NCI-H146 treated with DMSO at 0.1 percent for 48 hours (cell line): ENCODE results near the gene SPTBN4.
"Not testable (repeated sequence)": the region's sequence is repeated elsewhere in the genome, so short reads cannot be mapped to it uniquely, and the experiment has no call there.

Experiments used
- DNase-seq: peaks from one replicate; lab custom pipeline; 2025; ENCODE audit not compliant: unreplicated experiment; lab: John Stamatoyannopoulos, UW

The SPTBN4 gene

DNA sequence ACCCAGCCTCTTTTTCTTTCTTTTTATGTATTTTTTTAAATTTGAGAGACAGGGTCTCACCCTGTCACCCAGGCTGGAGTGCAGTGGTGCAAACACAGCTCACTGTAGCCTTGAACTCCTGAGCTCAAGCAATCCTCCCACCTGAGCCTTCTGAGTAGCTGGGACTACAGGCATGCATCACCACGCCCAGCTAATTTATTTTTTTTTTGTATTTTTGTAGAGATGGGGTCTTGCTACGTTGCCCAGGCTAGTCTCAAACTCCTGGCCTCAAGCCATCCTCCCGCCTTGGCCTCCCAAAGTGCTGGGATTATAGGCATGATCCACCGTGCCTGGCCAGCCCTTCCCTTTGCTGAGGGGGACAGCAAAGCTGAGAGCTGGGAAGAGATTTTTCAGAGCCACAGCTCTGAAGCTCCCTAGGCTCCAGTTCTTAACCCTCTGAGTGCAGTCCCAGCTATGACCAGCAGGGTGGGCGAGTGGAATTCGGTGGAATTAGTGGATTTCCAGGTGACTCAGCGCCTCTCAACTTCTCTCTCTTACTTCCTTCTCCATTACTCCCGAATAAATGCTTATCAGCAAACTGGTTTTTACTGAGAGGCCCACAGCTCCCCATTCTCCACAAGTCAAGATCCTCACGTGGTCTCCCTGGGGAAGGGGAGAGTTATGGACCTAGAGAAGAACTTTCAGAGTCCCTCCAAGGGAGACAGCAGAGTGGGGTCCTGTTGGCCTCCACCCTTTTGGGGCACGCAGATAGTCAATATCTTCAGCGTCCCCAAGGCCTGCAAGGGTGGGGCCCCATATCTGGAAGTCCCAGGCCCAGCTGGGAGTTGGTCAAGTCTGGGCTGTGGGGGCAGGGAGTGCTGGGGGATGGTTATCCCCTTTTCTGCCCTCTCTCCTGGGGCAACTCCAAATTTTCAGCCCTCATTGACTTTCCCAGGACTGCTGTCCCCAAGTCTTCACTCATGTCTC is 2.5 kb upstream of the SPTBN4 start:
- peak; percentile 32 for DNase-seq

DNA sequence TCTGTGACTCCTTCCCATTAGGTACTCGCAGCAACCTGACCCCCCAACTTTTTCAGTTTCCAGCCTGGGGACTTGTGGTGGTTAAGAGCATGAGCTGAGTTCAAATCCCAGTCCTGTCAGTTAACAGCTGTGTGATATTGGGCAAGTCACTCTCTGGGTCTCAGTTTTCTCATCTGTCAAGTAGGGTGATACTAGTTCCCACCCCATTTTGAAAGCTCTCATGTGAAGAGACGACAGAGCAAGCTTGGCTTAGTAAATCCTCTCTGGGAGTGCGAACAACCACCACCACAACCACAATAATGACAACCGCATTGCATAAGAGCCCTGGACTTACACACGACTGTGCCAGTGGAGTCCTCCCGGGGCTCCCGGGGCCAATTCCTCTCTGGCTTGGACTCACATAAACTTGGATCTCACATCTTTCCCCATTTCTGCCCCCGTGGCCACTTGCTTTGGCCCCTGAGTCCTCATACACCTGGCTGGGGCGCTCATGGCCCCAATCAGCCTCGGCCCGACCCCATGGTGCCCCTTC is 1.7 kb upstream of the SPTBN4 start:
- no peak for DNase-seq

DNA sequence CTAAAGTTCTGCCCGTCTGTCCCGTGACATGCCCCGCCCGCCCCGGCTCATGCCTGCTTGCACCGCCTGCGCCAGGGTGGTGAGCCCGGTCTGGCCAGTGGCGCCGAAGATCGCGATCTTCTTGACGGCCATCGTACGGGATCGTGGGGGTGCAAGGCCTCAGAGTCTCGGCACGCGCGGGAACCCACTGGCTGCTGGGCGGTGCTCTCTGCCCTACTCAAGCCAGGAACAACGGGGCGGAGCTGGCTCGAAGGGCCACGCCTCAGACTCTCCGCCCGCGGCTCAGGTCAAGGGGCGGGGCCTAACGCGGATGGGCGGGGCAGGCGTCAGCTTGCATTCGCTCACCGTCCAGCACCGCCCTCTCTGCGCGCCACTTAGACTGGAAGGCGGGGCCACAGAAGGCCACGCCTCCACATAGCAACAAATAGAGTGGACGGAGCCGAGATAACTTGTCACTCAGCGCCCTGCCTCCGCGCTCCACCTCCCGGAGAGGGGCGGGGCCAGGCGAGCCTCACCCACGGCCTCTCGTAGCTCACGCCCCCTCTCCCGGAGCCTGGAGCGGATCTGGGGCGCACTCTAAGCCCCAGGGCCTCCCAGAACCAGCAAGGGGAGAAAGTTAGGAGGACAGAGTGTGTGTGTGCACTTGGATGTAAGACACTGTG is 1.1 kb upstream of the SPTBN4 start, which contains the start of gene BLVRB:
TSS of gene BLVRB (minus strand) at position 189 of the 662 bp plus-strand sequence. CDS start at position 132, 57 bp downstream.
- peak; percentile 81 for DNase-seq

DNA sequence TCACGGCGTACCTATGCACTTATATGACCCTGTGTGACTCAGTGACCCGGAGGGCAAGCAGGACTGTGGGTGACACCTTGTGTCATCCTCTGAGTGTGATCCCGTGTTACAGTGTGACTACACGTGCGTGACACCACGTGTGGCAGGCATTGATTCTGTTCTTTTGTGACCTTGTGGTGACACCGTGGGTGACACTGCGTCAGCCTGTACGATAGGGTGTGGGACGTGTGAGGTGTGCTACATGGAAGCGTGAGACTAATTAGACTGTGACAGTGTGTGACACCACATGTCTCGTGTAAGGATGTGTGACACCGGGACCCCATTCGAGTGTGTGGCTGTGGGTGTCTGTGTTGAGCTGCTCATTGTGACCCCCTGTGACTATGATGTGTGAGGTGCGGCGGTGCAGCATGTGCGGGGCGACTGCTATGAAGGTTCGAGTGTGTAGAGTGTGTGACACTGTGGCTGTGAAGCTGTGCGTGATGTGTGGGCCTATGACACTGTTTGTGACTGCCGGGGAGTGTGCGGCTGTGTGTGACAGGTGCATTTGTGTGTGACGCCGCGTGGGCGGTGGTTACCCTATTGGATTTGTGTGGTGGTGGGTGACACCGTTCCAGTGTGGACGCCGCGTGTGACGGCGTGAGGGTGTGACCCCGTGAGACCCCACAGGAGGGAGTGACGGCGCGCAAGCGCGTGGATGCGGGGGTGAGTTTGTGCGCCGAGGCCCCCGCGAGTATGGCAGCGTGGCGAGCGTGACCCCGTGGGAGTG is 399 bp upstream of the SPTBN4 start:
- DNase-seq: no peak

DNA sequence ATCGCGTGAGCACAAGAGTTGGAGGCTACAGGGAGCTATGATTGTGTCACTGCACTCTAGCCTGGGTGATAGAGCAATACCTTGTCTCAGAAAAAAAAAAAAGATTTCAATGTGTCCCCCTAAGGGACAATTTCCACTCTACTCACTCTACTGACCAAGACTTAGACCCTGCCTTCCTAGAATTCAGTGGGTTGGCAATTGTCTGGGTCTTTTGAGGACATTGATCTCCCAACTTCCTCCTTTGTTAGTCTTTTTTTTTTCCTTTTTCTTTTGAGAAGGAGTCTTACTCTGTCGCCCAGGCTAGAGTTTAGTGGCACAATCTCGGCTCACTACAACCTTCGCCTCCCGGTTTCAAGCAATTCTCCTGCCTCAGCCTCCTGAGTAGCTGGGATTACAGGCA is 2.2 kb downstream of the SPTBN4 start:
- DNase-seq: no peak

DNA sequence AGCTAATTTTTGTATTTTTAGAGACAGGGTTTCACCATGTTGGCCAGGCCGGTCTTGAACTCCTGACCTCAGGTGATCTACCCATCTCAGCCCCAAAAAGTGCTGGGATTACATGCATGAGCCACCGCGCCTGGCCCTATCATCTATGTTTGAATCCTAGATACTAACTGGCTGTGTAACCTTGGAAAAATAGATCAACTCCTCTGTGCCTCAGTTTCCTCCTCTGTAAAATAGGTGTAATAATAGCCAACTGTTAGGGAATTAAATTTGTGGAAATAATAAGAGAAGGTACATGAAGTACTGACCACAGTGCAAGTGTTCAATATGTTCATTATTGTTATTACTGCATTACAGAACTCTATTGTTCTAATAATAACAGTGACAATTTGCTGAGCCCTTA is 4.3 kb downstream of the SPTBN4 start:
- no peak for DNase-seq

DNA sequence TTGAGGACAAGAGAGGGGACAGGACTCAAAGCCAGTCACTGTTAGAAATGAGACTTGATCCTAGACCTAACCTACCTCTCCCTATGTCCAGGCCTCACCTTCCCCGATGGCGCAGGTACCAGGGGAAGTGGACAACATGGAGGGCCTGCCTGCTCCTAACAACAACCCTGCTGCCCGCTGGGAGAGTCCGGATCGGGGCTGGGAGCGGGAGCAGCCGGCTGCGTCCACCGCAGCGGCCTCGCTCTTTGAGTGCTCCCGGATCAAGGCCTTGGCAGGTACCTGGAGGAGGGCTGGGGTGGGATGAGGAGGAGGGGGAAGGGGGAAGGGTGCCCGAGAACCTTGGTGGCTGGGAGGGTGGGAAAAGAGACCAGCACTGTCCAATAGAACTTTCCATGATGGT is 5.7 kb downstream of the SPTBN4 start:
- no peak for DNase-seq

DNA sequence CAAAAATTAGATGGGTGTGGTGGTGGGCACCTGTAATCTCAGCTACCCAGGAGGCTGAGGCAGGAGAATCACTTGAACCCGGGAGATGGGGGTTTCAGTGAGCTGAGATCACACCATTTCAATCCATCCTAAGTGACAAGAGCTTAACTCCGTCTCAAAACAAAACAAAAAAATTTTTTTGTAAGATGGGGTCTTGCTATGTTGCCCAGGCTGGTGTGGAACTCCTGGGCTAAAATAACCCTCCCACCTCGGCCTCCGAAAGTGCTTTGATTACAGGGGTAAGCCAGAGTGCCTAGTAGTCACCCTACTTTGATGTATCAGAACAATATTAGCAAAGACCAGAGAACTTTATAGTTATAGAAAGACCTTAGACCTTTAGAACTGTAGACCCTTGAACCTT is 7.9 kb downstream of the SPTBN4 start:
- DNase-seq: no peak

DNA sequence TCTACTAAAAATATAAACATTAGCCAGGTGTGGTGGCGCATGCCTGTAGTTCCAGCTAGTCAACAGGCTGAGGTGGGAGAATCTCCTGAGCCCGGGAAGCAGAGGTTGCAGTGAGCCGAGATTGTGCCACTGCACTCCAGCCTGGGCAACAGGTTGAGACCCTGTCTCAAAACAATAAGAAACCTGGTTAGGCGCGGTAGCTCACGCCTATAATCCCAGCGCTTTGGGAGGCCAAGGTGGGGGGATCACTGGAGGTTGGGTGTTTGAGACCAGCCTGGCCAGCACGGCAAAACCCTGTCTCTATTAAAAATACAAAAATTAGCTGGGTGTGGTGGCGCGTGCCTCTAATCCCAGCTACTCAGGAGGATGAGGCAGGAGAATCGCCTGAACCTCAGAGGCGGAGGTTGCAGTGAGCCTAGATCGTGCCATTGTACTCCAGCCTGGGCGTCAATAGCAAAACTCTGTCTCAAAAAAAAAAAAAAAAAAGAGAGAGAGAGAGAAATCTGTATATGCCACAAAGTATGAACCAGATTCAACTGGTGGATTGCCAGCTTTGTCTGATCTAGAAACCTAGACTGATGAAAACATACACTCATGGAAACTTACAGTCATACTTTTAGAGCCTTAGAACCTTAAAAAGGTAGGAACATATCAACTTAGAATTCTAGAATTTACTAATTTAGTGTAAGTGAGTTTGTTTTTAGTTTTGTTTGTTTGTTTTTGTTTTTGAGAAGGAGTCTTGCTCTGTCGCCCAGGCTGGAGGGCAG is 9.3 kb downstream of the SPTBN4 start:
- not testable (repeated sequence) for DNase-seq

DNA sequence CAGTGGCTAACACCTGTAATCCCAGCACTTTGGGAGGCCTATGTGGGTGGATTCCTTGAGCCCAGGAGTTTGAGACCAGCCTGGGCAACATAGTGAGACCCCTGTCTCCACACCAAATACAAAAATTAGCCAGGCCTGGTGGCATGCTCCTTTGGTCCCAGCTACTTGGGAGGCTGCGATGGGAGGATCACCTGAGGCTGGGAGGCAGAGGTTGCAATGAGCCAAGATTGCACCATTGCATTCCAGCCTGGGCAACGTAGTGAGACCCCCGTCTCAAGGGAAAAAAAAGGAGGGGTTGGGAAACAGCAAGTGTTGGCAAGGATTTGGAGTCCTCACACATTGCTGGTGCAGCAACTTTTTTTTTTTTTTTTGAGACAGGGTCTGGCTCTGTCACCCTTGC is 19.2 kb downstream of the SPTBN4 start:
- DNase-seq: no peak

DNA sequence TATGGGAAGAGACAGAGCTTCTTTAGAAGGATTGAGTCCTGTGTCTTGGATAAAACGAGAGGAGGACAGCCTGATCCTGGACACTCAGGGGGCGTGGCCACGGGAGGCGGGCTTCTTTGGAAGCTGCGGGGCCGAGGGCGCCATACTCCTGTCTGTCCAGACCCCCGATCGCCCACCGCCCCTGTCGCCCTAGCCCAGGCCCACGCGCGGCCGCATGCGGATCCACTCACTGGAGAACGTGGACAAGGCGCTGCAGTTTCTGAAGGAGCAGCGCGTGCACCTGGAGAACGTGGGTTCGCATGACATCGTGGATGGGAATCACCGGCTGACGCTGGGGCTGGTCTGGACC is 23.1 kb downstream of the SPTBN4 start:
- DNase-seq: no peak

DNA sequence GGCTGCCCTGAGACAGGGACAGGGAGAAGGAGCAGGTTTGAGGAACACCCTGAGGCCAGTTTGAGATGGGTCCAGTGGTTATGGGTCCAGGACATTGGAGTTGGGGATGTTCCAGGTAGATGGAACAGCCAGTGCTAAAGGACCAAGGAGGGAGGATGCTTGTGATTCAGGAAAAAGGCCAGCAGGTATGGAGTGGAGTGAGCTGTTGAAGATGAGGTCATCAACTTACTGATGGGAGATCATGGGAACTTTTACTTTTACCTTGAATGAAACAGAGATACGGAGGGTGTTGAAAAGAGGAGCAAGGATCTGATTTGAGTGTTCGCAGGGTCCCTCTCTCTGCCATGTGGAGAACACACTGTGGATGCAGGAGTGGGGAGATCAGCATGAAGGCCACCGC is 25.5 kb downstream of the SPTBN4 start:
- no peak for DNase-seq

DNA sequence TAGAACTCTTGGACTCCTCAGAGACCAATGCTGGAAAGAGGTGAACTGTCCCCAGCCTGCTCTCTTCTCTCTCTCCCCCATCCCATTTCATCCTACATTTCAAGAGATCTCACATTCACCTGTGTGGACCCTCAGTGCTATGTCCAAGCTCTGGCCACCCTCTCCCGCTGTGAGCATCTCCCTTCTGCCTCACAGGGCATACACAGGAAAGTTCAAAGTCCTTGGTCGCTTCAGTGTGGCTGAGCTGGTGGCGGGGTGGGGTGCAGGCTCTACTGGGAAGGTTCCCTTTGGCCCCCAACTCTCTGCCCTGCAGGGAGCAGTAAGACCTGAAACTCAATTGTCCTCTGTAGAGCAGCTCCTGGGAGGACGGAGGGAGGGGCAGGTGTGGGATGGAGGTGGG is 27.0 kb downstream of the SPTBN4 start:
- no peak for DNase-seq

DNA sequence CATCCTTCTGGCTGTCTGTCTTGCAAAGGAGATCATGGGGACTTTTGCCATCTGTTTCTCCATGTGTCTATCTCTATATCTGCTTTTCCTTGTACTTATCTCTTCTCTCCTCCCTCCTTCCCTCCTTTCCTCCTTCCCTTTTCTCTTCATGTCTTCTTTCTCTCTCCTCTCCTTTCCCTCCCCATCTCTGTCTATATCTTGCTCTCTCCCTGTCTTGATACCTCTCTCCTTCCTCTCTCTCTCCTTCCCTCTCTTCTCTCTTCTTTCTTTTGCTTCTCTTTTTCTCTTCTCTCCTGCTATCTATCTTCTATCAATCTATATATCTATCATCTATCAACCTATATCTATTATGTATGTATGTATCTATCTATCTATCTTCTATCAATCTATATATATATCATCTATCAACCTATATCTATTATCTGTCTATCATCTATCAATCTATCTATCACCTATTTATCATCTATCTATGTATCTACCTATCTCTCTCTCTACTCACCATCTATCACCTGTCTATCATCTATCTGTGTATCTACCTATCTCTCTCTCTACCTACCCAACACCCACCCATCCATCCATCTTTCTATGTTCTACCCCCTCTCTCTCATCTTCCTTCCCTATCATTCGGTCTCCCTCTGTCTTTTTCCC is 27.5 kb downstream of the SPTBN4 start:
- DNase-seq: no peak

DNA sequence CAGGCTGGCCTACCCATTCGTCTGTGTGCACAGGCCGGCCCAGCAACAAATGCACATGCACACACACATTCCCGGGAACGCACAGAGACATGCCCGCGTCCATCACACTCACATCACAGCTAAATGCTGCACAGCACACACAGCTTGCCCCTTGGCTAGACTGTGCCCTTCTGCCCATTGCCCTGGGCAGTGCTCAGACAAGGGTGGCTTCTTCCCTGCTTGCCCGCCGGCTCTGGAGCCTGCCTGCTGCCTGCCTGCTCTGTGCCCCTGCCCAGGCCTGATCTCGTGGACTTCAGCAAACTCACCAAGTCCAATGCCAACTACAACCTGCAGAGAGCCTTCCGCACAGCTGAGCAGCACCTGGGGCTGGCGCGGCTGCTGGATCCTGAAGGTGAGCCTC is 30.4 kb downstream of the SPTBN4 start:
- DNase-seq: no peak

DNA sequence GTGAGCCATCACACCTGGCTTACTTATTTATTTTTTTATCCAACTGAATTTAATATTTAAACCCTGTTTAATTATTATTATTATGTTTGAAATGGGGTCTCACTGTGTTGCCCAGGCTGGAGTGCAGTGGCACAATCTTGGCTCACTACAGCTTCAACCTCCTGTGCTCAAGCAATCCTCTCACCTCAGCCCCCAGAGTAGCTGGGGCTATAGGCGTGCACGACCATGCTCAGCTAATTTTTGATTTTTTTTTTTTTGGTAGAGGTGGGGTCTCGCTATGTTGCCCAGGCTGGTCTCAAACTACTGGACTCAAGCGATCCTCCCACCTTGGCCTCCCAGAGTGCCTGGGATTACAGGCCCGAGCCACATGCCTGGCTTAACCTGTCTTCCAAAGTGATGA is 32.5 kb downstream of the SPTBN4 start:
- no peak for DNase-seq

DNA sequence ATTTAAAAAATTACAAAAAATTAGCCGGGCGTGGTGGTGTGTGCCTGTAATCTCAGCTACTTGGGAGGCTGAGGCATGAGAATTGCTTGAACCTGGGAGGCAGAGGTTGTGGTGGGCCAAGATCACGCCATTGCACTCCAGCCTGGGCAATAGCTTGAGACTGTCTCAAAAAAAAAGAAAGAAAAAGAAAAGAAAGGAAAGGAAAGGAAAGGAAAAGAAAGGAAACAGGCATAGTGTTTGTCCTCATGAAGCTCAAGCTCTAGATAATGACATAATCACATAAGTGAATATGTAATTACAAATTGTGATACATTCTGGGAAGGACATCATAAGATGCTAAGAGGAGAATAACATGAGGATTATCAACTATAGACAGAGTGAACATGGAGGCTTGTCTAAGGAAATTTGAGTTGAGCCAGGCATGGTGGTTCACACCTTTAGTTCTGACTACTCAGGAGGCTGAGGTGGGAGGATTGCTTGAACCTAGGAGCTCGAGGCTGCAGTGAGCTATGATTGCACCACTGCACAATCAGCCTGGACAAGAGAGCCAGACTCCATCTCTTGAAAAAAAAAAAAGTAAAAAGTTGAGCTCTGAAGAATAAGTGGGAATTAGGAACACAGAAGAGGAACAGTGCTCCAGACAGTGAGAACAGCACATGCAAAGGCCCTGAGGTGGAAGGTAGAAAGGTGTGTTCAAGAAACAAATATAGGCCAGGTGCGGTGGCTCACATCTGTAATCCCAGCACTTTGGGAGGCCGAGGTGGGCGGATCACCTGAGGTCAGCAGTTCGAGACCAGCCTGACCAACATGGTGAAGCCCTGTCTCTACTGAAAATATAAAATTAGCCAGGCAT is 34.1 kb downstream of the SPTBN4 start:
- not testable (repeated sequence) for DNase-seq

DNA sequence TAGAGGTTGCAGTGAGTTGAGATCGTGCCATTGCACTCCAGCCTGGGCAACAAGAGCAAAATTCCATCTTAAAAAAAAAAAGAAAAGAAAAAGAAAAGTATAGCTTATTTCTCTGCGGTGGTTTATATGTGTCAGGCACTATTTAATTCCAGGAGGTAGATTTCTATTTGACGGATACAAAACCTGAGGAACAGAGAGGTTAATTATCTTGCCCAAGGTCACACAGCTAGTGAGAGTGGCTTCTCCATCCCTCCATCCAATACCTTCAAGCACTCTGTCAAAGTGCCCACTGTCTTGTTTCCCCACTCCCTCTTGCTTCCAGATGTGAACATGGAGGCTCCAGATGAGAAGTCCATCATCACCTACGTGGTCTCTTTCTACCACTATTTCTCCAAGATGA is 34.8 kb downstream of the SPTBN4 start:
- DNase-seq: no peak

DNA sequence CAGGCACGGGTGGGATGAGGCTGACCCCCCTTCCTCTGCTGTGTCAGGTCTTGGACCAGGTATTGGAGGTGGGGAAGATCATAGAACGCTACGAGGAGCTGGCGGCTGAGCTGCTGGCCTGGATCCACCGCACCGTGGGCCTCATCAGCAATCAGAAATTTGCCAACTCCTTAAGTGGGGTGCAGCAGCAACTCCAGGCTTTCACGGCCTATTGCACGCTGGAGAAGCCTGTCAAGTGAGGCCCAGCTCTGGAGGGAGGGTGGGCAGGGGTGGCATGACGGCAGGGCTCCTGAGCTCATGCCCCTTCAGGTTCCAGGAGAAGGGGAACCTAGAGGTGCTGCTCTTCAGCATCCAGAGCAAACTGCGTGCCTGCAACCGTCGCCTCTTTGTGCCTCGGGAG is 35.3 kb downstream of the SPTBN4 start:
- DNase-seq: no peak
